A673 (cell line): ENCODE data around the gene CCND2. TPM values are rescaled to one million over a fixed set of nuclear protein-coding genes. Genes with fewer than 3 reads are reported as not detected.

Experiments
- BruUV-seq: library from RNA; stranded (reverse); fragments of 400-500 nt; replicated peaks from 2 replicates; lab custom pipeline; 2021; lab: Mats Ljungman, UMichigan
- CTCF ChIA-PET: fragments of 300-600 bp; sonication (Branson Sonifier 250); formaldehyde crosslinking; loops from one replicate; lab custom pipeline; 2022; ENCODE audit warnings: antibody characterized with exemption; lab: Charles Lee
- POLR2A ChIA-PET: fragments of 300-600 bp; sonication (Branson Sonifier 250); formaldehyde crosslinking; loops from one replicate; lab custom pipeline; 2022; ENCODE audit warnings: antibody characterized with exemption; ENCODE audit not compliant: low non-redundant PET; lab: Charles Lee
- DNase-seq: peaks from one replicate; pipeline ENCODE4 v3.0.0-alpha.2; 2015; ENCODE audit warnings: low spot score
- H3K27ac ChIP-seq: fragments of 200-600 bp; sonication (generic); 2 replicates; pipeline ENCODE4 v1.5.1; 2016; ENCODE audit warnings: mixed run types, low read depth, mild to moderate bottlenecking, mixed read lengths, antibody characterized with exemption, low read length; ENCODE audit not compliant: poor library complexity, severe bottlenecking
- H3K27me3 ChIP-seq: fragments of 200-600 bp; sonication (generic); replicated peaks from 2 replicates; pipeline ENCODE4 v1.6.1; 2017; ENCODE audit warnings: mixed run types, low read depth, mild to moderate bottlenecking, mixed read lengths, antibody characterized with exemption, low read length; ENCODE audit not compliant: insufficient read depth, poor library complexity
- H3K36me3 ChIP-seq: fragments of 200-600 bp; sonication (generic); 2 replicates; pipeline ENCODE4 v1.6.1; 2016; ENCODE audit warnings: mixed run types, mild to moderate bottlenecking, mixed read lengths, antibody characterized with exemption, low read length; ENCODE audit not compliant: insufficient read depth, poor library complexity, severe bottlenecking
- H3K4me1 ChIP-seq: fragments of 200-600 bp; sonication (generic); 2 replicates; pipeline ENCODE4 v1.6.1; 2017; ENCODE audit warnings: mixed run types, mild to moderate bottlenecking, mixed read lengths, antibody characterized with exemption, low read length; ENCODE audit not compliant: insufficient read depth, poor library complexity, severe bottlenecking
- H3K4me3 ChIP-seq: fragments of 200-600 bp; sonication (generic); 2 replicates; pipeline ENCODE4 v1.5.1; 2016; ENCODE audit warnings: low read depth, mixed run types, mild to moderate bottlenecking, mixed read lengths, low read length; ENCODE audit not compliant: poor library complexity, severe bottlenecking
- H3K9me3 ChIP-seq: fragments of 200-600 bp; sonication (generic); 2 replicates; pipeline ENCODE4 v1.6.1; 2016; ENCODE audit warnings: mixed run types, low read depth, mild to moderate bottlenecking, mixed read lengths, antibody characterized with exemption, low read length; ENCODE audit not compliant: poor library complexity, severe bottlenecking
- CTCF ChIP-seq: fragments of 300-800, 200-600 bp; sonication (generic); conservative IDR thresholded peaks from 2 replicates; pipeline ENCODE4 v1.5.1; 2017; ENCODE audit warnings: low read depth, mild to moderate bottlenecking, antibody characterized with exemption, low read length, moderate library complexity, mixed read lengths
- EZH2 ChIP-seq: fragments of 200-600 bp; sonication (generic); IDR thresholded peaks from 2 replicates; pipeline ENCODE4 v1.6.1; 2017; ENCODE audit warnings: borderline replicate concordance, low read depth, mild to moderate bottlenecking, mixed read lengths, antibody characterized with exemption, low read length; ENCODE audit not compliant: poor library complexity, severe bottlenecking
- intact Hi-C: fragments of 100-400 bp; cut with micrococcal nuclease; formaldehyde crosslinking; loops from one replicate; pipeline ENCODE4 v1.10.0; 2022; ENCODE audit not compliant: unreplicated experiment
- total RNA-seq: library from RNA; stranded (reverse); gene quantifications from 2 replicates; pipeline ENCODE4 v1.2.3, GENCODE V29; 2021

The CCND2 gene
- total RNA-seq, 1 experiment from 2014 or later, result 2.6 TPM

GRCh38 chr12:4251967-4252366, 21.6 kb upstream of the CCND2 start:
- H3K27me3 ChIP-seq, result peaks cover 25% of the 10 kb centered on the region
- no peaks in the 10 kb centered on the region for H3K4me1 ChIP-seq
- CTCF ChIA-PET, result no interaction called here
- POLR2A ChIA-PET, result no interaction called here
- BruUV-seq, result no TSS peak
- no peak for TF ChIP-seq EZH2
- no peak for TF ChIP-seq CTCF
- no peaks in the 10 kb centered on the region for H3K9me3 ChIP-seq
- H3K27ac ChIP-seq, result no peak overlapping the region
- no peaks in the 10 kb centered on the region for H3K36me3 ChIP-seq
- DNase-seq, result no peak
- H3K4me3 ChIP-seq, result no peak overlapping the region
- intact Hi-C loops, result no loop called here

DNA sequence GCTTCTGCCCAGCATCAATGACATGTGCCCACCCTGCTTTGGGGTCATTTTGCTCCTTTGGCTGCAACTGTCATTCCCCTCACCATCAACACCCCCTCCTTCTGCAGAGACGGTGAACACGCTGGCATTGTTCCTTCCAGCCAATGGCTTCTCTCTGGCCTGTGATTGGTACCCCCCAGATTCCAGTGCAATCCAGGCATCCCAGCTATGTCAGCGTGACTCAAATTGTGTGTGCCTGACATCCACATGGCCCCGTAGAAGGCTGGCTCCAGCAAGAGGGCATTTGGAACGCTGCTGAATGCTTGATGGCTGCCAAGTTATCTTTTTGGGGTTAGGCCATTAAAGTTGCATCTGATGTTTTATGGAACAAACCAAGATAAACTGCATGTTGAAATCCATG, 21.0 kb upstream of the CCND2 start:
- Histone ChIP-seq H3K36me3 (no peaks in the 10 kb centered on the region), H3K27me3 (peaks cover 26% of the 10 kb centered on the region), H3K27ac (no peak overlapping the region), H3K9me3 (no peaks in the 10 kb centered on the region), H3K4me1 (no peaks in the 10 kb centered on the region), H3K4me3 (no peak overlapping the region)
- intact Hi-C loops, result no loop called here
- POLR2A ChIA-PET, result no interaction called here
- no peak for DNase-seq
- no TSS peak for BruUV-seq
- TF ChIP-seq EZH2 (no peak), CTCF (no peak)
- CTCF ChIA-PET, result no interaction called here

GRCh38 chr12:4256043-4256826, 17.3 kb upstream of the CCND2 start:
- no TSS peak for BruUV-seq
- Histone ChIP-seq H3K27me3 (peaks cover 50% of the 10 kb centered on the region), H3K4me3 (no peak overlapping the region), H3K27ac (no peak overlapping the region), H3K4me1 (no peaks in the 10 kb centered on the region), H3K36me3 (no peaks in the 10 kb centered on the region), H3K9me3 (no peaks in the 10 kb centered on the region)
- ChIA-PET POLR2A (no interaction called here), CTCF (interaction anchor here (0.6 kb wide), 1 partner anchor 21 kb away, joined by 7 read pairs; no protein-coding TSS in a partner anchor)
- no peak for DNase-seq
- TF ChIP-seq CTCF, result no peak
- no peak for TF ChIP-seq EZH2
- intact Hi-C loops, result no loop called here
